BJ (cell line): Measurements from ENCODE around the gene TNXB. TPM values are rescaled to one million over a fixed set of nuclear protein-coding genes. Genes with fewer than 3 reads are reported as not detected.
"Not testable (repeated sequence)": the region's sequence is repeated elsewhere in the genome, so short reads cannot be mapped to it uniquely, and the experiment has no call there.

Experiments
- CTCF ChIA-PET: fragments of 350-600 bp; formaldehyde crosslinking; extraction: SDS; loops from one replicate; lab custom pipeline; 2021; ENCODE audit warnings: antibody characterized with exemption, inconsistent platforms; lab: Yijun Ruan, JAX
- POLR2A ChIA-PET: fragments of 300-600 bp; sonication (Branson Sonifier 250); formaldehyde crosslinking; extraction: SDS; loops from one replicate; lab custom pipeline; 2021; ENCODE audit warnings: antibody characterized with exemption; lab: Charles Lee
- DNase-seq: peaks from one replicate; pipeline ENCODE4 v3.0.0-alpha.2; 2011; ENCODE audit warnings: low read depth
- H3K27me3 ChIP-seq: 2 replicates; pipeline ENCODE4 v1.6.0; 2011; ENCODE audit warnings: low read length; ENCODE audit not compliant: control insufficient read depth, insufficient read depth
- H3K36me3 ChIP-seq: 2 replicates; pipeline ENCODE4 v1.5.1; 2011; ENCODE audit warnings: low read length; ENCODE audit not compliant: control insufficient read depth, insufficient read depth
- H3K4me3 ChIP-seq: 2 replicates; pipeline ENCODE4 v1.5.1; 2011; ENCODE audit warnings: low read depth, mild to moderate bottlenecking, control low read depth, low read length
- polyA plus RNA-seq: library from polyadenylated mRNA; depleted of rRNA; stranded (reverse); fragments of >200 nt; gene quantifications from 2 replicates; pipeline ENCODE4 v1.2.3, GENCODE V29; 2011
- TF ChIP-seq, protein P1 (sequence below): IDR thresholded peaks from 2 replicates; pipeline ENCODE4 v1.5.1; 2011; ENCODE audit warnings: low read depth, mild to moderate bottlenecking, control low read depth, inconsistent platforms, low read length, moderate library complexity; ENCODE audit not compliant: insufficient read depth

TNXB gene
- polyA plus RNA-seq, 1 experiment: 0.60 TPM

DNA sequence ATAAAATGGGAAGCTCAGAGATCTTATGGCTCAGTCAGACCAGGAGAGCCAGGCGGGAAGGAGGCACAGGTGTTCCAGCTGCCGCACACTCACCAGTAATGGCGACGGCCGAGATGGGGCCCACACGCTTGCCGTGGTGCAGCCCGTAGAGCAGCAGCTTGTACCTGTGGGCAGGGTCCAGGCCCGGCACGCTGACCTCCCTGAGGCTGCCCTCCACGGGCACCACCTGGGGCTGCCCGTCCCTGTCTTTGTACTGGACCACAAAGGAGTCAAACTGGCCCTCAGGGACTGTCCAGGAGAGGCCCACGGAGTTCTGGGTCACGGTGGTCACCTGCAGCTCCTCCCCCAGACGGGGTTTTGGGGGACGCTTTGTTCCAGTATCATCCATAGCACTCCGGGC, 39.7 kb downstream of the TNXB start:
- Histone ChIP-seq H3K4me3 (no peak overlapping the region), H3K27me3 (no peaks in the 10 kb centered on the region; the same call in 1 of the 2 replicates), H3K36me3 (0 out of 2 replicates have a peak, but pooled peaks cover 2% of the 10 kb centered on the region)
- POLR2A ChIA-PET: no interaction called here
- TF ChIP-seq, protein P1, sequence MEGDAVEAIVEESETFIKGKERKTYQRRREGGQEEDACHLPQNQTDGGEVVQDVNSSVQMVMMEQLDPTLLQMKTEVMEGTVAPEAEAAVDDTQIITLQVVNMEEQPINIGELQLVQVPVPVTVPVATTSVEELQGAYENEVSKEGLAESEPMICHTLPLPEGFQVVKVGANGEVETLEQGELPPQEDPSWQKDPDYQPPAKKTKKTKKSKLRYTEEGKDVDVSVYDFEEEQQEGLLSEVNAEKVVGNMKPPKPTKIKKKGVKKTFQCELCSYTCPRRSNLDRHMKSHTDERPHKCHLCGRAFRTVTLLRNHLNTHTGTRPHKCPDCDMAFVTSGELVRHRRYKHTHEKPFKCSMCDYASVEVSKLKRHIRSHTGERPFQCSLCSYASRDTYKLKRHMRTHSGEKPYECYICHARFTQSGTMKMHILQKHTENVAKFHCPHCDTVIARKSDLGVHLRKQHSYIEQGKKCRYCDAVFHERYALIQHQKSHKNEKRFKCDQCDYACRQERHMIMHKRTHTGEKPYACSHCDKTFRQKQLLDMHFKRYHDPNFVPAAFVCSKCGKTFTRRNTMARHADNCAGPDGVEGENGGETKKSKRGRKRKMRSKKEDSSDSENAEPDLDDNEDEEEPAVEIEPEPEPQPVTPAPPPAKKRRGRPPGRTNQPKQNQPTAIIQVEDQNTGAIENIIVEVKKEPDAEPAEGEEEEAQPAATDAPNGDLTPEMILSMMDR: no peak
- no peak for DNase-seq
- CTCF ChIA-PET: interaction anchor here (1.6 kb wide), 1 partner anchor 22 kb away, joined by 6 read pairs; no protein-coding TSS in a partner anchor

DNA sequence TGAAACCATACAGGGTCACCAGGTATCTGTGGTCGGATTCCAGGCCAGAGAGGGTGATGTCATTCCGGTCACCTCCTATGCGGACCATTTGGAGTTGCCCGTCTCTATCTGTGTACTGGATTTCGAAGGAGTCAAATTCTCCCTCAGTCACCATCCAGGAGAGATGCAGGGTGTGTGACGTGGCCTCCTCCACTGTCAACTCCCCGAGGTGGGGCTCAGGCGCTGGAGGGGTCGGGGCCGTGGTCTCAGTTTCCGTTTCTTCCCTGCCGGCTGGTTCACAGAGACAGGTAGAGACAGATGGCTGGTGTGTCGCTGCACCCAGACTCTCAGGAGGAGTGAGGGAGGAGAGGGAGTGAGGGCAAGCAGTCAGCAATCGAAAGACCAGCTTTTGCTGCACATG, 40.3 kb downstream of the TNXB start:
- 0 out of 2 replicates have a peak, but pooled peaks cover 2% of the 10 kb centered on the region for H3K36me3 ChIP-seq
- H3K4me3 ChIP-seq: no peak overlapping the region
- POLR2A ChIA-PET: no interaction called here
- DNase-seq: no peak
- TF ChIP-seq, protein P1: no peak
- CTCF ChIA-PET: interaction anchor here (1.6 kb wide), 1 partner anchor 21 kb away, joined by 6 read pairs; no protein-coding TSS in a partner anchor
- H3K27me3 ChIP-seq: no peaks in the 10 kb centered on the region; the same call in 1 of the 2 replicates

DNA sequence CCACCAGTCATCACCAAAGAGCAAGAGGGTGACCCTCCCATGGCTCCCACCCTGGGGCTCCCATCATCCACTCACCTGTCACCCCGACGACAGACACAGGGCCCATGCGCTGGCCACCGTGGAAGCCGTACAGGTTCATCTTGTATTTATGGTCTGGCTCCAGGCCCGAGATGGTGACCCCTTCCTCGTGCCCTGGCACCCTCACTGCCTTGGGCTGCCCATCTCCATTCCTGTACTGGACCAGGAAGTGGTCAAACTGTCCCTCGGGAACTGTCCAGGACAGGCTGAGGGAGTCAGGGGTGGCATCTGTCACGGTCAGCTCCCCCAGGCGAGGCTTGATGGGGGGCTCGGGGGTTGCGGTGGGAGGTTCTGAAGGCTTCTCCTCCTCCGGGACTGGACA, 40.8 kb downstream of the TNXB start:
- DNase-seq, H3K27me3 ChIP-seq, CTCF ChIA-PET, H3K36me3 ChIP-seq, POLR2A ChIA-PET, H3K4me3 ChIP-seq: not testable (repeated sequence)

DNA sequence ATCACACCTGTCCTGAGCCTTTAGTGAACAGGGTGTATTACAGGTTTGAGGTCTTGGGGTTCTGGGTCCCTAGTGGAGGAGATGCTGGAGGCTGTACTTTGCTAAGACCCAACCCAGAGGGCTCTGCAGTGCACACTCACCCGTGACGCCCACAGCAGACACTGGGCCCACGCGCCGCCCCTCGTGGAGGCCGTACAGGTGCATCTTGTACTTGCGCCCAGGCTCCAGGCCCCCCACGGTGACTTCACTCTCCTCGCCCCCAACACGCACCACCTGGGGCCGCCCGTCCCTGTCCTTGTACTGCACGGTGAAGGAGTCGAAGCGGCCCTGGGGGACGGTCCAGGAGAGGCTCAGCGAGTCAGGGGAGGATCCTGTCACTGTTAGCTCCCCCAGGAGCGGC, 41.6 kb downstream of the TNXB start:
- CTCF ChIA-PET: not testable (repeated sequence)

DNA sequence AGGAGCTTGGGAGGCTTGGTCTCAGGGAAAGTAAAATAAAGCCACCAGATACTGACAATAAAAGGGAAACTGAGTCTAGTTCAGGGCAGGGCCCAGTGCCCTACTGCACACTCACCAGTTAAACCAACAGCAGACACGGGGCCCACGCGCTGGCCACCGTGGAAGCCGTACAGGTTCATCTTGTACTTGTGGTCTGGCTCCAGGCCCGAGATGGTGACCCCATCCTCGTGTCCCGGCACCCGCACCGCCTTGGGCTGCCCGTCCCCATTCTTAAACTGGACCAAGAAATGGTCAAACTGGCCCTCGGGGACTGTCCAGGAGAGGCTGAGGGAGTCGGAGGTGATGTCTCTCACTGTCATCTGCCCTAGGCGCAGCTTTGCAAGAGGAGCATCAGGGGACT, 44.4 kb downstream of the TNXB start:
- Histone ChIP-seq H3K36me3 (no peaks in the 10 kb centered on the region), H3K4me3 (no peak overlapping the region), H3K27me3 (no peaks in the 10 kb centered on the region; the same call in 1 of the 2 replicates)
- CTCF ChIA-PET: interaction anchor here (1.5 to 3.4 kb wide), 2 partner anchors 11 to 17 kb away, joined by 3 to 14 read pairs; no protein-coding TSS in a partner anchor
- TF ChIP-seq, protein P1: no peak
- DNase-seq: no peak
- POLR2A ChIA-PET: no interaction called here

More for the DNA sequence above, 41.6 kb downstream of the TNXB start:
- H3K4me3 ChIP-seq, H3K36me3 ChIP-seq, POLR2A ChIA-PET, DNase-seq, H3K27me3 ChIP-seq: not testable (repeated sequence)

DNA sequence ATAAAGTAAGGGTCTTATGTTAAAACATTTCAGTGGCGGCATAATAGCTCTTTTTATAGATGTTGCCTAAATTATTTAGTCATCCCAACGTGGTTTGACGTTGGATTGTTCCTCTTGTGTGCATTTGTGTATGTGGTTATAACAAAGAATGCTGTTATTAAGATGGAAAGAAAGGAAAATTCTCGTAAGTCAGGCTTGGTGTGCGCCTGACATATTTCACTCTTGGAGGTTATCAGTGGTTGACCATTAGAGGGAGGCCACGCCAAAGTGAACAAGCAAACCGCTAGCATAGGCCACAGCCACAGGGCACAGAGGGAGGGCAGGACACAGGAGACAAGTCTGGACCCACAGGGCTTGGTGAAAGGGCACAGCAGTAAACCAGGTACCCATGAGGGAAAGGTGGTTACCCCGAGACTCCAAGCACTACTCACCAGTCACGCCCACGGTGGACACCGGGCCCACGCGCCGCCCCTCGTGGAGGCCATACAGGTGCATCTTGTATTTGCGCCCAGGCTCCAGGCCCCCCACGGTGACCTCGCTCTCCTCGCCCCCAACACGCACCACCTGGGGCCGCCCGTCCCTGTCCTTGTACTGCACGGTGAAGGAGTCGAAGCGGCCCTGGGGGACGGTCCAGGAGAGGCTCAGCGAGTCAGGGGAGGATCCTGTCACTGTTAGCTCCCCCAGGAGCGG, 48.0 kb downstream of the TNXB start:
- H3K4me3 ChIP-seq: no peak overlapping the region
- CTCF ChIA-PET: interaction anchor here (0.8 to 1.0 kb wide), 2 partner anchors 54 to 58 kb away, joined by 3 read pairs; no protein-coding TSS in a partner anchor
- POLR2A ChIA-PET: no interaction called here
- TF ChIP-seq, protein P1: no peak
- no peaks in the 10 kb centered on the region; the same call in 1 of the 2 replicates for H3K27me3 ChIP-seq
- no peak for DNase-seq
- H3K36me3 ChIP-seq: no peaks in the 10 kb centered on the region
